GM18526 (cell line): ENCODE results near the gene NDUFB10.
A peak's percentile ranks its signal among the peaks of the same experiment; 100 is the strongest.

ENCODE experiments used
- POLR2A ChIP-seq: IDR thresholded peaks from 3 replicates; pipeline ENCODE4 v1.6.1; 2011; ENCODE audit not compliant: insufficient read length; ENCODE audit errors: extremely low read depth

The NDUFB10 gene

DNA sequence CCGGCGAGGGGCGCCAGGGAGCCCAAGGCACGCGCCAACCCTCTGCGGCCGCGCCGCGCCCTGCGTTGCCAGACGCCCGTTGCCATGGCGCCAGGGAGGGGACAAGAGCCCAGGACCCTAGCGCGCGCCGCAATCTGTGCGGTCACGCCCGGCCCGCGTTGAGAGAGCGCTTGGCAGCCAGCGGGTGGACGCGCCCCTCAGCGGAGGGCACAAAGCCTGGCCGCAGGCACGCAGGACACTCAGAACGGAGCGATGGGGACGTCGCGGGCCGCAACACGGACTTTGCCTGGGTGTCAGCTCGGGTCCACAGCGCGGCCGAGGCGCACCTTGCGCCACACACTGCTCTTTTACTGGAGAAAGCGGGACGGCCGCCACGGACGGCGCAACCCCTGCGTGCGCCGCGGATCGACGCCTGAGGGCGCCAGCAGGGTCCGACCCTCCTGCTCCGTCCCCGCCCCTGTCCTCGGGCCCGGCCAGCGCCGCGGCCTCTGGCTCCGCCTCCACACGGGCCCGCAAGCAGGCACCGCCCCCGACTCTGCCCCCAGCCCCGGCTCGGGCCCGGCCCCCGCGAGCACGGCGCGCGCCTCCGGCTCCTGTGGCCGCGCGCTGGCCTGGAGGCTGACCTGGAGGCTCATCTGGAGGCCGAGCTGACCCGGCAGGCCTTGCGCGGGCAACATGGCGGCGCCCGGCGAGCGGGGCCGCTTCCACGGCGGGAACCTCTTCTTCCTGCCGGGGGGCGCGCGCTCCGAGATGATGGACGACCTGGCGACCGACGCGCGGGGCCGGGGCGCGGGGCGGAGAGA is 24.4 kb downstream of the NDUFB10 start, which contains the start of gene GFER:
Gene GFER (plus strand): TSS at position 650 of the 803 bp plus-strand sequence. CDS start 26 bp downstream, at position 676.
- peak; percentile 89 for TF ChIP-seq POLR2A

DNA sequence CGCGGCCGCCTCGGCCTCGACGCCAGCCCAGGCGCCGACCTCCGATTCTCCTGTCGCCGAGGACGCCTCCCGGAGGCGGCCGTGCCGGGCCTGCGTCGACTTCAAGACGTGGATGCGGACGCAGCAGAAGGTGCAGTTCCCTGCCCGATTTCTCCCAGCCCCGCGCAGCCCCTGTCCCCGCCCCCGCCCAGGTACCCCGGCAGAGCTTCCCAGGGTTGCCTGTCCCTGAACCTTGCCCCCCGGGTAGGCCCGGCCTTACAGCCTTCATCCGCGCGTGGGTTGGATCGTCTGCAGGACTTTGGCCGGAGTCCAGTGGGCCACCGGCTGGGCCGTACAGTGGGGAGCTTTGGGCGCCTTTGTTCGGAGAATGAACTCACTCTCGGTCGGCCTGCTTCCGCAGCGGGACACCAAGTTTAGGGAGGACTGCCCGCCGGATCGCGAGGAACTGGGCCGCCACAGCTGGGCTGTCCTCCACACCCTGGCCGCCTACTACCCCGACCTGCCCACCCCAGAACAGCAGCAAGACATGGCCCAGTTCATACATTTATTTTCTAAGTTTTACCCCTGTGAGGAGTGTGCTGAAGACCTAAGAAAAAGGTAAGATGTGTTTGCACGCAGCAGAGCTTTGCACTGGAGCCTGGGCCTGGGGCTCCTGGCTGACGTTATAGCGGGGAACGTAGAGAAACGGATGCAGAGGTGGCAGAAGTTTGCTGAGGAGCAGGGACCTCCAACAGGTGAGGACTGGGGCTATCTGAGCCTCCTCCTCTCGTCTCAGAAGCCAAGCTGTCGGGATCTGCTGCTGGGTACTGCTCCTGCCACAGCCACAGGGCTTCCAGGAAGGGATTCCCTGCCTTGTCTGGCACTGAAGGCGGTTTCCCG is 25.2 kb downstream of the NDUFB10 start:
- TF ChIP-seq POLR2A = no peak

DNA sequence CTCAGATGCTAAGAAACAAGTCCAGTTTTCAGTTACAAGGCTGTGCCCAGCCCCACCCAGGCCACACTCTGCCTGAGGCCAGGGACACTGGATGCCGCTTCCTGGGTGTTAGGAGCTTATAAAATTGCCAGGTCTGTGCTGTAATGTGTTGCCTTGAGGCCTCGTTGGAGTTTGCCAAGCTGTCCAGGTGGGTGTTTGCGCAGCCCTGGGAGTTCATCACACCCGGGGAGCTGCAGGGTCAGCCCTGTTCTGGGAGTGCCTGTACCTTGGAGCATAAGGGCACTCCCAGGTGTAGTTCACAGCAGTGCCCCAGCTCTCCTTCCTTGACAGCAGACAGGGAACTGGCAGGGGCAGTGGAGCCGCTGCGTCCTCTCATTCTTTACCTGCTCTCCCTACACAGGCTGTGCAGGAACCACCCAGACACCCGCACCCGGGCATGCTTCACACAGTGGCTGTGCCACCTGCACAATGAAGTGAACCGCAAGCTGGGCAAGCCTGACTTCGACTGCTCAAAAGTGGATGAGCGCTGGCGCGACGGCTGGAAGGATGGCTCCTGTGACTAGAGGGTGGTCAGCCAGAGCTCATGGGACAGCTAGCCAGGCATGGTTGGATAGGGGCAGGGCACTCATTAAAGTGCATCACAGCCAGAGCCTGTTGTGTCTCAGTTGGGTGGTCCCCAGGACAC is 26.3 kb downstream of the NDUFB10 start:
- no peak for TF ChIP-seq POLR2A

DNA sequence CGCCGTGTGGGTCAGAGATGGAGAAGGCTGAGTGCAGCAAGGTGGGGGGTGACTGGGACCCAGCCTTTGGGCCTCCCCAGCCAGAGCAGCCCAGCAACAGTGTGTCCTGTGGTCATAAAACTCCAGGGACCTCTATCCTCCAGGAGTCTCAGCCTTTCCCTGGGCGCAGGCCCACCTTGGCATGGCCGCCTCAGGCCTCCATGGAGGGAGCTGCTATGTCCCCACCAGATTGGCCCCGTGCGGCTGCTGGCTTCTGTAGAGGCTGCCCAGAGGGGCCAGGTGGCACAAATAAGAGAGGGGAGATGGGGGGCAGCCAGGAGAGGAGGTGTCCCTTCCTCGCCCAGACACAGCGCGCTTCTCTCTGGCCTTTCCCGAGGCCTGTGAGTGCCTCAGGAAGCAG is 27.9 kb downstream of the NDUFB10 start:
- TF ChIP-seq POLR2A = no peak

DNA sequence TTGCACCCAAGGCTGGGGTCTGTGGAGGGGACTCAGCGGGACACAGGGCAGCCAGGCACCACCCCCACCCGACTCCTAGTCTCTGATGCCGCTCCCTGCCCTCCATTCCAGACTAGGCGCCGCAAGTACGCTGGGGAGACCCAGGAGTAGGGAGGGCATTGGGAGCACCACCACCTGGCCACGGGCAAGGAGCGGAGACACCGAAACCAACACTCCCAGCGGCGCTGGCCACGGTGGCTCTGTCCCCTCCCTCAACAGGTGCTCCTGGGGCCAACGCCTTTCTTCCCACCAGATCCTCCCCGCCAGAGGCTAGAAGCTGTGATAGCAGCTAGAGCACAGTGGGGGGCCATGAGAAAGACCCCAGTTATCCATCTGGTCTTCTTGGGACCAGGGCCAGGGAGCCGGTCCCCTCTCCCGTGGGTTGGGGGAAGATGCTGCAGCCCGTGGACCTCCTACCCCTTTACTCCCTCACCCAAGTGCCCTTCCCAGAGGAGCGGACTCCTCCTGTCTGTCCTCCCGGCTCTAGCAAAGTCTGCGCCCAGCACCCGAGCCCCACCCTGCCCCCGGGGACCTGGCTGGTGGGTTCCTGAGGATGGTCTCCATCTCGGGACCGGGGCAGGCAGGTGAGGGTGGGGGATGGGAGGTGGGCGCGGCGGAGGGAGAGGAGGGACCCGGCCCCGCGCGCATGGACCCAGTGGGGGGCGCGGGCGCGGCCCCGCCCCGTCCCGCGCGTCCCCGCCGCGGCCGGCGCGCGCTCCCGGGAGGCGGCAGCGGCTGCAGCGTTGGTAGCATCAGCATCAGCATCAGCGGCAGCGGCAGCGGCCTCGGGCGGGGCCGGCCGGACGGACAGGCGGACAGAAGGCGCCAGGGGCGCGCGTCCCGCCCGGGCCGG is 30.1 kb downstream of the NDUFB10 start, which contains the start of gene SYNGR3:
Gene SYNGR3 (plus strand): TSS at position 762 of the 892 bp plus-strand sequence. CDS start 133 bp downstream, outside the sequence.
- no peak for TF ChIP-seq POLR2A

DNA sequence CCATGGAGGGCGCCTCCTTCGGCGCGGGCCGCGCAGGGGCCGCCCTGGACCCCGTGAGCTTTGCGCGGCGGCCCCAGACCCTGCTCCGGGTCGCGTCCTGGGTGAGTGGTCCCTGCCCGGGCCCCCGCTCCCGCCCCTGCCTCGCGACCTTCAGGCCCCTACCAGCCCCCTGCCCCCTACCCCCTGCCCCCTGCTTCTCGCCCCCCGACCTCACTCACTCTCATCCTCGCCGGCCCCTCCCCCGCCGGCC is 30.7 kb downstream of the NDUFB10 start:
- TF ChIP-seq POLR2A = no peak

DNA sequence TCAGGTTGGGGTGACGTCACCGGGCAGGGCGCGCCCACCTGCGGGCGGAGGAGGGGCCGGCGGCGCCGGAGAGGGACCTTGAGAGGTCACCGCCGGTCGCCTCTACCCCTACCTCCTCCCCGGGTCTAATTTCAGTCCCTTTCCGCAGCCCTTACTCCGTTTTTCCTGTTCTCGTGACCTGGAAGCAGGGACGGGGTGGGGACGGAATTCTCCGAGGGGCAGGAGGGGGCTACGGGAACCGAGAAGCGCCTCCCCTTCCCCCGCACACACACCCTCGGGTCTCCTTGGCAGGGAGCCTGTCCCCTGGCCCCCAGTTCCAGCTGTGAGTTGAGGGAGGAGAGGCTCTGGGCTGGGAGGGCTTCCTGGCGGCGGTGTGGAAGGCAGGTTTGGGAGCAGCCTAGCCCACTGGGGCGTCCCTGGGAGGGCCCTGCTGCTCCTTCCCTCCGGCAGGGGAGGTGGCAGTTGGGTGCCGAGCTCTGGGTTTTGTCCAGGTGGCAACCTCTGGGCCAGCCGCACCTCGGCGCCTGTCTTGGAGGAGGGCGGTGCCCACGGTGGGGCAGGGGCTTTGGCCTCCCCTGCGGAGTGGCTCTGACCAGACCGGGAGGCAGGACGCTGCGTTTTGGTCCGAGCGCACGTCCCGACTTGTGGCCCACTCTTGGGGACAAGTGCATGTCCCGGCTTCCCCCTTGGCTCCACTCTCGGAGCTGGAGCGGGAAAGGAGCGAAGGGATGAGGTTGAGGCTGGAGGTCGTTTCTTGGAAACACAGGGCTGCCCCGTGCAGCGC is 31.2 kb downstream of the NDUFB10 start:
- no peak for TF ChIP-seq POLR2A

DNA sequence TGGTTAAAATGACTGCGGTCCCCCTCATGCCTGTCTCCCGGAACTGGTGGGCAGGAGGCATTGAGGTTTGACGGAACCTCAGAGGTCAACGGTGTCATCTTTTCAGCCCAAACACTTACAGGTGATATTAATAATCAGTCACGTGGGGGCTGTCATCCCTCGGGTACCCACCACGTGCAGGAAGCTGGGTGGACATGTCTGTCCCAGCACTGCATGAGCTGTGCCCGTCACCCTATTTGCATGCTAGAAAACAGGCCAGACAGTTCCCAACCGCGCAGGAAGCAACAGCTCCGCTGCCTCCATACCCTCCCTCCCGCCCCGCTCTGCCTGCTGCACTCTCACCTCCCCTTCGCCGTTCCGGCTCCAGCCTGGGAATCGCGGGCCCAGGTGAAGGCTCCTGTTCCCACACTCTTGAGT is 31.8 kb downstream of the NDUFB10 start:
- TF ChIP-seq POLR2A = peak; percentile 51

DNA sequence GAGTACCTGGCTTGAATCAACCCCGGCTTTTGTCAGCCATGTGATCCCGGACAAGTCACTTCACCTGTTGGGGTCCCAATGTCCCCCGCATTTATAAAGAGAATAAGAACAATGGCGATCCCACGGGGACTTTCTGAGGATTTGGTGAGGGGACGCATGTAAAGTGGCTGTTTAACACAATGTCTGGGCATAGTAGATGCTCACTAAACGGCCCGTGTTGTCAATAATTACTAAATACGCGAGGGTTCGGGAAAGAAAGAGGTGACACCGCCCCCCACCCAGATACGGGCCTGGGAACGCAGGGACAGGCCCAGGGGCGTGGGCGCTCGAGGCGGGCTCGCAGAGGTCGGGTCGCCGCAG is 32.2 kb downstream of the NDUFB10 start:
- TF ChIP-seq POLR2A = no peak

DNA sequence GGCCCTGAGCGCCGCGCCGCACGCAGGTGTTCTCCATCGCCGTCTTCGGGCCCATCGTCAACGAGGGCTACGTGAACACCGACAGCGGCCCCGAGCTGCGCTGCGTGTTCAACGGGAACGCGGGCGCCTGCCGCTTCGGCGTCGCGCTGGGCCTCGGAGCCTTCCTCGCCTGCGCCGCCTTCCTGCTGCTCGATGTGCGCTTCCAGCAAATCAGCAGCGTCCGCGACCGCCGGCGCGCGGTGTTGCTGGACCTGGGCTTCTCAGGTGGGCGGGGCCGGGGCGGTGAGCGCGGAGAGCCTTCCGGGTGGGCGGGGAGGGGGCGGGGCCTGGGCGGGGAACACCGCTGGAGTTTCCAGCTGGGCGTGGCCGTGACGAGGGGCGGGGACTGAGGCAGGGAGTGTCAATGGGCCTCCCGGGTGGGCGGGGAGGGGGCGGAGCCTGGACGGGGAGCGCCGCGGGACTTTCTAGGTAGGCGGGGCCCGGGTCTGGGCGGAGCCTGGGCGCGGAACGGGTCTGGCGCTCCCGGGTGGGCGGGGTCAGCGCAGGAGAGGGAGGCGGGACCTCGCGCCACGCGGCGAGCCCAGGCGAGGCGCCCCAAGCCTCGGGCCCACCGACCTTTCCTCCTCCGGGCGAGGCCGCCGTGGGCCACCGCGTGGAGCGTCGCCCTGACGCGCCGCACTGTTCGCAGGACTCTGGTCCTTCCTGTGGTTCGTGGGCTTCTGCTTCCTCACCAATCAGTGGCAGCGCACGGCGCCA is 32.8 kb downstream of the NDUFB10 start:
- TF ChIP-seq POLR2A = peak; percentile 68

DNA sequence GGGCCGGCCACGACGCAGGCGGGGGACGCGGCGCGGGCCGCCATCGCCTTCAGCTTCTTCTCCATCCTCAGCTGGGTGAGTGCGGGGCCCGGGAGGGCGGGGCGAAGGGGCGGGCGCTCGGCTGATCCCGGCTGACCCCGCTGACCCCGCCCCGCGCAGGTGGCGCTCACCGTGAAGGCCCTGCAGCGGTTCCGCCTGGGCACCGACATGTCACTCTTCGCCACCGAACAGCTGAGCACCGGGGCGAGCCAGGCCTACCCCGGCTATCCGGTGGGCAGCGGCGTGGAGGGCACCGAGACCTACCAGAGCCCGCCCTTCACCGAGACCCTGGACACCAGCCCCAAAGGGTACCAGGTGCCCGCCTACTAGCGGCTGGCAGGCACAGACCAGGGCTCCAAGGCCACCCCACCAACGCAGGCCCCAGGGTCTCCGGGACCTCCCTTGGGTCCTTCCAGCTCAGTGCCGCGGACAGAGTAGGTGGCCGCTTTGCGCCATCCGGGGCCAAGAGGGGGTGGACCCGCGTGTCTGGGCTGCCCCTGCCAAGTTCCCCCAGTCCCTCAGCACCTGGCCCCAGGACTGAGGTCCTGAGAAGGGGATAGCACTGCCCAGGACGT is 33.5 kb downstream of the NDUFB10 start:
- TF ChIP-seq POLR2A = no peak

DNA sequence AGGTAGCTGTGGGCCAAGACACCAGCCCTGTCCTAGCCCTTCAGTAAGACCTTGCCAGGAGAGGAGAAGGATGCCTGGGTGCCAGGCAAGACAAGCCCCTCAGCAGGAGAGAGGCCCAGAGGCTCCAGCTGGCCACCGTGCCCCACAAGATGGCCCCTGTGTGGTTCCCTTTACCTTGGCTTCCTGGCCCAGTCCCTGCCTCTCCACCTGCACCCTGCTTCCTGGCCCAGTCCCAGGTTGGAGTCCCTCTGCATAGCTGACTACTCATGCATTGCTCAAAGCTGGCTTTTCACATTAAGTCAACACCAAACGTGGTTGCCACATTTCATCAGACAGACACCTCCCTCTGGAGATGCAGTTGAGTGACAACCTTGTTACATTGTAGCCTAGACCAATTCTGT is 34.4 kb downstream of the NDUFB10 start:
- TF ChIP-seq POLR2A = no peak
